ENCODE results near the gene NCAPD3. TPM values are rescaled to one million over a fixed set of nuclear protein-coding genes. Genes with fewer than 3 reads are reported as not detected.

The NCAPD3 gene
- total and polyA plus RNA-seq, 4 donors, result 3.9 to 14.0 (median 10.0) TPM

GRCh38 chr11:134154441-134154840 lies 69.3 kb downstream of the NCAPD3 start:
- intact Hi-C loops (cut with DNase I), result no loop called here
- 86 to 90% methylated on average over 11 of the region's 11 CpGs for WGBS, 2 donors
- no peak for DNase-seq
- H3K4me3 ChIP-seq (ENCODE audit: low read length in 2 of 2), result no peak overlapping the region
- no peak for ATAC-seq (ENCODE audit: low FRiP score)
- H3K36me3 ChIP-seq (ENCODE audit: control insufficient read depth in 1 of 2, insufficient read depth in 2 of 2, low read length in 1 of 2), result peaks cover 0 to 2% of the 10 kb centered on the region in 2 donors
- no peaks in the 10 kb centered on the region for H3K9me3 ChIP-seq (ENCODE audit: control insufficient read depth, low read length)
- H3K4me1 ChIP-seq (ENCODE audit: control insufficient read depth in 1 of 2, insufficient read depth in 2 of 2, low read length in 2 of 2), result no peaks in the 10 kb centered on the region
- no peak overlapping the region for H3K27ac ChIP-seq (ENCODE audit: low read depth in 1 of 2, low read length in 2 of 2)
- H3K27me3 ChIP-seq (ENCODE audit: control insufficient read depth in 1 of 2, insufficient read depth in 2 of 2, low read length in 1 of 2), result no peaks in the 10 kb centered on the region

GRCh38 chr11:134153147-134153905 lies 70.4 kb downstream of the NCAPD3 start:
- H3K4me1 ChIP-seq (ENCODE audit: control insufficient read depth in 1 of 2, insufficient read depth in 2 of 2, low read length in 2 of 2), result no peaks in the 10 kb centered on the region
- no peak for DNase-seq
- no peak overlapping the region for H3K27ac ChIP-seq (ENCODE audit: low read depth in 1 of 2, low read length in 2 of 2)
- no peaks in the 10 kb centered on the region for H3K9me3 ChIP-seq (ENCODE audit: control insufficient read depth, low read length)
- WGBS, 2 donors, result 86 to 88% methylated on average over 30 of the region's 30 CpGs
- ATAC-seq (ENCODE audit: low FRiP score), result peak; percentile 33
- H3K4me3 ChIP-seq (ENCODE audit: low read length in 2 of 2), result no peak overlapping the region
- H3K27me3 ChIP-seq (ENCODE audit: control insufficient read depth in 1 of 2, insufficient read depth in 2 of 2, low read length in 1 of 2), result no peaks in the 10 kb centered on the region
- intact Hi-C loops (cut with DNase I), result no loop called here
- peaks cover 0 to 1% of the 10 kb centered on the region in 2 donors for H3K36me3 ChIP-seq (ENCODE audit: control insufficient read depth in 1 of 2, insufficient read depth in 2 of 2, low read length in 1 of 2)

GRCh38 chr11:134152696-134153095 lies 71.1 kb downstream of the NCAPD3 start:
- no peaks in the 10 kb centered on the region for H3K27me3 ChIP-seq (ENCODE audit: control insufficient read depth in 1 of 2, insufficient read depth in 2 of 2, low read length in 1 of 2)
- WGBS, 2 donors, result 67 to 68% methylated on average over 9 of the region's 9 CpGs
- H3K36me3 ChIP-seq (ENCODE audit: control insufficient read depth in 1 of 2, insufficient read depth in 2 of 2, low read length in 1 of 2), result peaks cover 0 to 1% of the 10 kb centered on the region in 2 donors
- DNase-seq (no peak), ATAC-seq (ENCODE audit: low FRiP score) (no peak)
- H3K4me3 ChIP-seq (ENCODE audit: low read length in 2 of 2), result no peak overlapping the region
- H3K9me3 ChIP-seq (ENCODE audit: control insufficient read depth, low read length), result no peaks in the 10 kb centered on the region
- no peak overlapping the region for H3K27ac ChIP-seq (ENCODE audit: low read depth in 1 of 2, low read length in 2 of 2)
- intact Hi-C loops (cut with DNase I), result no loop called here
- H3K4me1 ChIP-seq (ENCODE audit: control insufficient read depth in 1 of 2, insufficient read depth in 2 of 2, low read length in 2 of 2), result no peaks in the 10 kb centered on the region

GRCh38 chr11:134151083-134151747 lies 72.6 kb downstream of the NCAPD3 start:
- WGBS, 2 donors, result 84% methylated on average over 10 of the region's 10 CpGs
- intact Hi-C loops (cut with DNase I), result no loop called here
- H3K4me3 ChIP-seq (ENCODE audit: low read length in 2 of 2), result no peak overlapping the region
- no peaks in the 10 kb centered on the region for H3K27me3 ChIP-seq (ENCODE audit: control insufficient read depth in 1 of 2, insufficient read depth in 2 of 2, low read length in 1 of 2)
- H3K4me1 ChIP-seq (ENCODE audit: control insufficient read depth in 1 of 2, insufficient read depth in 2 of 2, low read length in 2 of 2), result no peaks in the 10 kb centered on the region
- H3K36me3 ChIP-seq (ENCODE audit: control insufficient read depth in 1 of 2, insufficient read depth in 2 of 2, low read length in 1 of 2), result peaks cover 0 to 1% of the 10 kb centered on the region in 2 donors
- DNase-seq, result no peak
- peak overlapping the region in 1 of 2 donors; percentile 19 for H3K27ac ChIP-seq (ENCODE audit: low read depth in 1 of 2, low read length in 2 of 2)
- H3K9me3 ChIP-seq (ENCODE audit: control insufficient read depth, low read length), result no peaks in the 10 kb centered on the region
- no peak for ATAC-seq (ENCODE audit: low FRiP score)

- Histone ChIP-seq H3K9me3 (ENCODE audit: control insufficient read depth, low read length) (no peaks in the 10 kb centered on the region), H3K36me3 (ENCODE audit: control insufficient read depth in 1 of 2, insufficient read depth in 2 of 2, low read length in 1 of 2) (peaks cover 0 to 1% of the 10 kb centered on the region in 2 donors), H3K27me3 (ENCODE audit: control insufficient read depth in 1 of 2, insufficient read depth in 2 of 2, low read length in 1 of 2) (no peaks in the 10 kb centered on the region), H3K4me3 (ENCODE audit: low read length in 2 of 2) (no peak overlapping the region), H3K27ac (ENCODE audit: low read depth in 1 of 2, low read length in 2 of 2) (peak overlapping the region in 1 of 2 donors; percentile 7), H3K4me1 (ENCODE audit: control insufficient read depth in 1 of 2, insufficient read depth in 2 of 2, low read length in 2 of 2) (no peaks in the 10 kb centered on the region)
- intact Hi-C loops (cut with DNase I), result no loop called here
- 71 to 73% methylated on average over 12 of the region's 12 CpGs for WGBS, 2 donors
- DNase-seq, result no peak
- ATAC-seq (ENCODE audit: low FRiP score), result no peak
Observed at GRCh38 chr11:134150195-134150903, 73.4 kb downstream of the NCAPD3 start.

- no peaks in the 10 kb centered on the region for H3K9me3 ChIP-seq (ENCODE audit: control insufficient read depth, low read length)
- WGBS, 2 donors, result 93 to 94% methylated on average over 16 of the region's 16 CpGs
- no peak for DNase-seq
- intact Hi-C loops (cut with DNase I), result loop anchor here in 1 of 2 donors (10.0 kb wide), 2 partner anchors 195 to 225 kb away; partner anchors contain the start of gene IGSF9B
- H3K27me3 ChIP-seq (ENCODE audit: control insufficient read depth in 1 of 2, insufficient read depth in 2 of 2, low read length in 1 of 2), result no peaks in the 10 kb centered on the region
- no peak overlapping the region for H3K4me3 ChIP-seq (ENCODE audit: low read length in 2 of 2)
- no peak overlapping the region for H3K27ac ChIP-seq (ENCODE audit: low read depth in 1 of 2, low read length in 2 of 2)
- no peaks in the 10 kb centered on the region for H3K4me1 ChIP-seq (ENCODE audit: control insufficient read depth in 1 of 2, insufficient read depth in 2 of 2, low read length in 2 of 2)
- no peak for ATAC-seq (ENCODE audit: low FRiP score)
- H3K36me3 ChIP-seq (ENCODE audit: control insufficient read depth in 1 of 2, insufficient read depth in 2 of 2, low read length in 1 of 2), result peaks cover 0 to 1% of the 10 kb centered on the region in 2 donors
Observed at GRCh38 chr11:134149371-134149770, 74.4 kb downstream of the NCAPD3 start.

- WGBS, 2 donors, result 95 to 98% methylated on average over 3 of the region's 3 CpGs
- Histone ChIP-seq H3K27ac (ENCODE audit: low read depth in 1 of 2, low read length in 2 of 2) (no peak overlapping the region), H3K27me3 (ENCODE audit: control insufficient read depth in 1 of 2, insufficient read depth in 2 of 2, low read length in 1 of 2) (no peaks in the 10 kb centered on the region), H3K36me3 (ENCODE audit: control insufficient read depth in 1 of 2, insufficient read depth in 2 of 2, low read length in 1 of 2) (peaks cover 0 to 1% of the 10 kb centered on the region in 2 donors), H3K4me1 (ENCODE audit: control insufficient read depth in 1 of 2, insufficient read depth in 2 of 2, low read length in 2 of 2) (no peaks in the 10 kb centered on the region), H3K4me3 (ENCODE audit: low read length in 2 of 2) (no peak overlapping the region), H3K9me3 (ENCODE audit: control insufficient read depth, low read length) (no peaks in the 10 kb centered on the region)
- intact Hi-C loops (cut with DNase I), result loop anchor here in 1 of 2 donors (10.0 kb wide), 2 partner anchors 192 to 222 kb away; partner anchors contain the start of gene IGSF9B
- no peak for ATAC-seq (ENCODE audit: low FRiP score)
- no peak for DNase-seq
Observed at GRCh38 chr11:134146598-134146997, 77.2 kb downstream of the NCAPD3 start.

GRCh38 chr11:134145715-134146114 lies 78.1 kb downstream of the NCAPD3 start:
- DNase-seq, result no peak
- Histone ChIP-seq H3K27ac (ENCODE audit: low read depth in 1 of 2, low read length in 2 of 2) (no peak overlapping the region), H3K27me3 (ENCODE audit: control insufficient read depth in 1 of 2, insufficient read depth in 2 of 2, low read length in 1 of 2) (no peaks in the 10 kb centered on the region), H3K36me3 (ENCODE audit: control insufficient read depth in 1 of 2, insufficient read depth in 2 of 2, low read length in 1 of 2) (peaks cover 0 to 1% of the 10 kb centered on the region in 2 donors), H3K9me3 (ENCODE audit: control insufficient read depth, low read length) (no peaks in the 10 kb centered on the region), H3K4me3 (ENCODE audit: low read length in 2 of 2) (no peak overlapping the region), H3K4me1 (ENCODE audit: control insufficient read depth in 1 of 2, insufficient read depth in 2 of 2, low read length in 2 of 2) (no peaks in the 10 kb centered on the region)
- ATAC-seq (ENCODE audit: low FRiP score), result no peak
- intact Hi-C loops (cut with DNase I), result loop anchor here in 1 of 2 donors (10.0 kb wide), 2 partner anchors 191 to 221 kb away; partner anchors contain the start of gene IGSF9B
- WGBS, 2 donors, result 91 to 94% methylated on average over 8 of the region's 8 CpGs
